Hepatocyte (in vitro differentiated cells): ENCODE results near the gene TSTD2. TPM values are rescaled to one million over a fixed set of nuclear protein-coding genes. Genes with fewer than 3 reads are reported as not detected.

Source experiments
- polyA plus RNA-seq: library from polyadenylated mRNA; unstranded; fragments of >200 nt; fragmentation: Nextera tagmentation; extraction: Ambion mirVana; gene quantifications from 2 replicates; pipeline ENCODE4 v1.2.1, GENCODE V29; 2016
- total RNA-seq: library from RNA; depleted of rRNA; stranded (reverse); fragments of >200 nt; gene quantifications from 2 replicates; pipeline ENCODE4 v1.2.3, GENCODE V29; 2014

The TSTD2 gene
- total and polyA plus RNA-seq, 2 experiments from 2014 or later, result 4.3 to 19.0 TPM

Other genes starting within 250 kb of the TSTD2 start
- 16.1 and 18.2 TPM in 2 replicates for gene TDRD7, start 221.3 kb downstream of the TSTD2 start, total RNA-seq
- 9.2 and 10.4 TPM in 2 replicates for gene TDRD7, start 221.3 kb downstream of the TSTD2 start, polyA plus RNA-seq
- 0.32 and 0.47 TPM in 2 replicates for gene TMOD1, start 131.7 kb downstream of the TSTD2 start, total RNA-seq
- gene TMOD1, start 131.7 kb downstream of the TSTD2 start, polyA plus RNA-seq, result 0.47 and 3.5 TPM in 2 replicates
- 30.3 and 33.0 TPM in 2 replicates for gene NCBP1, start 453 bp upstream of the TSTD2 start, total RNA-seq
- gene NCBP1, start 453 bp upstream of the TSTD2 start, polyA plus RNA-seq, result 22.6 and 27.6 TPM in 2 replicates
- 7.7 and 12.6 TPM in 2 replicates for gene XPA, start 64.0 kb upstream of the TSTD2 start, total RNA-seq
- gene XPA, start 64.0 kb upstream of the TSTD2 start, polyA plus RNA-seq, result 18.5 and 18.6 TPM in 2 replicates
- gene FOXE1, start 219.9 kb upstream of the TSTD2 start, total RNA-seq, result 0.67 and 0.88 TPM in 2 replicates
- 0.99 and 3.7 TPM in 2 replicates for gene FOXE1, start 219.9 kb upstream of the TSTD2 start, polyA plus RNA-seq